Ectodermal cell (in vitro differentiated cells): ENCODE measurements around the gene TRMU.
"Not testable (repeated sequence)": the region's sequence is repeated elsewhere in the genome, so short reads cannot be mapped to it uniquely, and the experiment has no call there.

ENCODE experiments used
- H3K27ac ChIP-seq: 2 replicates; pipeline ENCODE4 v1.7.0; 2013; ENCODE audit warnings: mild to moderate bottlenecking, low read depth, low read length; ENCODE audit not compliant: insufficient read depth, poor library complexity, severe bottlenecking
- H3K27me3 ChIP-seq: 2 replicates; pipeline ENCODE4 v1.7.0; 2013; ENCODE audit warnings: mild to moderate bottlenecking, low read length; ENCODE audit not compliant: insufficient read depth, control insufficient read depth, poor library complexity, severe bottlenecking
- H3K36me3 ChIP-seq: one replicate; pipeline ENCODE4 v1.7.0; 2013; ENCODE audit warnings: low read length; ENCODE audit not compliant: control insufficient read depth, insufficient read depth
- H3K4me1 ChIP-seq: one replicate; pipeline ENCODE4 v1.7.0; 2013; ENCODE audit warnings: low read length; ENCODE audit not compliant: control insufficient read depth, insufficient read depth
- H3K4me3 ChIP-seq: 2 replicates; pipeline ENCODE4 v1.7.0; 2013; ENCODE audit warnings: low read depth, low read length, control low read depth; ENCODE audit not compliant: insufficient read depth
- H3K9me3 ChIP-seq: 2 replicates; pipeline ENCODE4 v1.7.0; 2013; ENCODE audit warnings: mild to moderate bottlenecking, low read length, moderate library complexity; ENCODE audit not compliant: control insufficient read depth
- WGBS, 2 experiments: methylation state at CpG; one replicate each; pipeline ENCODE4 v1.1.7; 2013; ENCODE audit warnings: missing lambda C conversion rate in 2 of 2; 5-methylcytosine and 5-hydroxymethylcytosine counted together

TRMU gene

GRCh38 chr22:46300491-46300890 lies 35.0 kb upstream of the TRMU start:
- Histone ChIP-seq H3K9me3 (no peaks in the 10 kb centered on the region), H3K4me3 (no peak overlapping the region), H3K4me1 (peaks cover 13% of the 10 kb centered on the region), H3K36me3 (peaks cover 5% of the 10 kb centered on the region), H3K27ac (no peak overlapping the region), H3K27me3 (no peaks in the 10 kb centered on the region)
- 93 to 96% methylated on average over 7 of the region's 7 CpGs for WGBS, 2 experiments

GRCh38 chr22:46303347-46303965 lies 32.1 kb upstream of the TRMU start:
- Histone ChIP-seq H3K27me3 (no peaks in the 10 kb centered on the region), H3K27ac (no peak overlapping the region), H3K4me1 (no peaks in the 10 kb centered on the region), H3K9me3 (no peaks in the 10 kb centered on the region), H3K36me3 (peaks cover 9% of the 10 kb centered on the region), H3K4me3 (no peak overlapping the region)
- WGBS, 2 experiments: 95 to 97% methylated on average over 7 of the region's 7 CpGs

- Histone ChIP-seq H3K36me3 (peaks cover 22% of the 10 kb centered on the region), H3K27ac (no peak overlapping the region), H3K4me1 (no peaks in the 10 kb centered on the region), H3K27me3 (no peaks in the 10 kb centered on the region), H3K9me3 (no peaks in the 10 kb centered on the region), H3K4me3 (no peak overlapping the region)
- 93% methylated on average over 23 of the region's 23 CpGs for WGBS, 2 experiments
Measured at GRCh38 chr22:46308283-46308988, 27.1 kb upstream of the TRMU start.

- peaks cover 22% of the 10 kb centered on the region for H3K36me3 ChIP-seq
- H3K27me3 ChIP-seq: no peaks in the 10 kb centered on the region
- H3K4me1 ChIP-seq: no peaks in the 10 kb centered on the region
- no peaks in the 10 kb centered on the region for H3K9me3 ChIP-seq
- no peak overlapping the region for H3K4me3 ChIP-seq
- 95 to 97% methylated on average over 15 of the region's 15 CpGs for WGBS, 2 experiments
- no peak overlapping the region for H3K27ac ChIP-seq
Measured at GRCh38 chr22:46309526-46310085, 25.9 kb upstream of the TRMU start.

GRCh38 chr22:46312056-46312455 lies 23.5 kb upstream of the TRMU start:
- 94 to 98% methylated on average over 8 of the region's 8 CpGs for WGBS, 2 experiments
- Histone ChIP-seq H3K9me3 (no peaks in the 10 kb centered on the region), H3K4me3 (no peak overlapping the region), H3K4me1 (no peaks in the 10 kb centered on the region), H3K27me3 (no peaks in the 10 kb centered on the region), H3K27ac (no peak overlapping the region), H3K36me3 (peaks cover 32% of the 10 kb centered on the region)

GRCh38 chr22:46312848-46313247 lies 22.7 kb upstream of the TRMU start:
- not testable (repeated sequence) for H3K4me3 ChIP-seq, H3K4me1 ChIP-seq, H3K27me3 ChIP-seq, H3K27ac ChIP-seq, H3K9me3 ChIP-seq
- WGBS, 2 experiments: 89 to 100% methylated on average over 2 of the region's 2 CpGs
- peaks cover 39% of the 10 kb centered on the region for H3K36me3 ChIP-seq

GRCh38 chr22:46315976-46316375 lies 19.5 kb upstream of the TRMU start:
- Histone ChIP-seq H3K27ac (no peak overlapping the region), H3K36me3 (peaks cover 36% of the 10 kb centered on the region), H3K4me3 (no peak overlapping the region), H3K4me1 (no peaks in the 10 kb centered on the region), H3K9me3 (no peaks in the 10 kb centered on the region), H3K27me3 (no peaks in the 10 kb centered on the region)
- WGBS, 2 experiments: 89 to 93% methylated on average over 11 to 12 of the region's 12 CpGs

GRCh38 chr22:46317646-46318045 lies 17.9 kb upstream of the TRMU start:
- 89% methylated on average over 20 of the region's 20 CpGs for WGBS, 2 experiments
- Histone ChIP-seq H3K4me3 (no peak overlapping the region), H3K27ac (no peak overlapping the region), H3K36me3 (peaks cover 36% of the 10 kb centered on the region), H3K27me3 (no peaks in the 10 kb centered on the region), H3K4me1 (no peaks in the 10 kb centered on the region), H3K9me3 (no peaks in the 10 kb centered on the region)

- no peaks in the 10 kb centered on the region for H3K9me3 ChIP-seq
- no peak overlapping the region for H3K4me3 ChIP-seq
- 93% methylated on average over 15 of the region's 15 CpGs for WGBS, 2 experiments
- peaks cover 36% of the 10 kb centered on the region for H3K36me3 ChIP-seq
- no peaks in the 10 kb centered on the region for H3K4me1 ChIP-seq
- H3K27ac ChIP-seq: no peak overlapping the region
- H3K27me3 ChIP-seq: no peaks in the 10 kb centered on the region
Measured at GRCh38 chr22:46318576-46318975, 16.9 kb upstream of the TRMU start.

- Histone ChIP-seq H3K4me3 (no peak overlapping the region), H3K36me3 (peaks cover 42% of the 10 kb centered on the region), H3K27me3 (no peaks in the 10 kb centered on the region), H3K9me3 (no peaks in the 10 kb centered on the region), H3K4me1 (no peaks in the 10 kb centered on the region), H3K27ac (no peak overlapping the region)
- WGBS, 2 experiments: 94 to 97% methylated on average over 10 of the region's 10 CpGs
Measured at GRCh38 chr22:46319319-46319718, 16.2 kb upstream of the TRMU start.
